HEK293 (cell line): Measurements from ENCODE around the gene RRP8.

ENCODE experiments used
- CTCF ChIA-PET: fragments of 350-600 bp; formaldehyde crosslinking; extraction: SDS; loops from one replicate; lab custom pipeline; 2021; ENCODE audit warnings: antibody characterized with exemption; lab: Yijun Ruan, JAX
- POLR2A ChIA-PET: fragments of 300-600 bp; formaldehyde crosslinking; extraction: SDS; loops from one replicate; lab custom pipeline; 2020; ENCODE audit warnings: antibody characterized with exemption, inconsistent platforms; lab: Yijun Ruan, JAX
- H3K27ac ChIP-seq: fragments of 200-500 bp; sonication (Bioruptor generic); 2 replicates; pipeline ENCODE4 v1.5.1; 2014; ENCODE audit warnings: low read depth, low read length, control low read depth, inconsistent platforms; ENCODE audit errors: extremely low read depth
- H3K36me3 ChIP-seq, 2 experiments: fragments of 200-500 bp in 1 of 2; sonication (Bioruptor generic) in 1 of 2; 1 replicate in 1 of 2; 2 replicates in 1 of 2; pipeline ENCODE4 v1.5.1; 2014 to 2017; ENCODE audit warnings: inconsistent platforms in 2 of 2, low read length in 2 of 2; ENCODE audit not compliant: control insufficient read depth in 2 of 2, insufficient read depth in 1 of 2
- H3K4me1 ChIP-seq: fragments of 200-500 bp; sonication (Bioruptor generic); 2 replicates; pipeline ENCODE4 v1.5.1; 2014; ENCODE audit warnings: mild to moderate bottlenecking, low read length, inconsistent platforms; ENCODE audit not compliant: control insufficient read depth, insufficient read depth
- H3K4me3 ChIP-seq: 2 replicates; pipeline ENCODE4 v1.5.1; 2011; ENCODE audit warnings: low read depth, mild to moderate bottlenecking, control low read depth, low read length, moderate library complexity
- H3K9me3 ChIP-seq: fragments of 200-500 bp; sonication (Bioruptor generic); 2 replicates; pipeline ENCODE4 v1.5.1; 2014; ENCODE audit warnings: low read depth, low read length, inconsistent platforms; ENCODE audit not compliant: control insufficient read depth, insufficient read depth
- KLF16 ChIP-seq: fragments of 450-650 bp; formaldehyde crosslinking; IDR thresholded peaks from 2 replicates; pipeline ENCODE4 v1.5.1; 2017; ENCODE audit warnings: missing biosample characterization, missing genetic modification characterization
- MEIS1 ChIP-seq: sonication (generic); formaldehyde crosslinking; IDR thresholded peaks from 2 replicates; pipeline ENCODE4 v1.8.1; 2022; ENCODE audit warnings: missing genetic modification reagents, mild to moderate bottlenecking, borderline replicate concordance
- PRDM4 ChIP-seq: fragments of 450-650 bp; formaldehyde crosslinking; IDR thresholded peaks from 2 replicates; pipeline ENCODE4 v1.5.1; 2017; ENCODE audit warnings: missing biosample characterization, missing genetic modification characterization
- SETDB1 ChIP-seq: IDR thresholded peaks from one replicate; pipeline ENCODE4 v1.6.1; 2017; ENCODE audit warnings: mild to moderate bottlenecking, low read length, moderate library complexity, mixed read lengths; ENCODE audit not compliant: insufficient read length
- SP2 ChIP-seq: fragments of 450-650 bp; formaldehyde crosslinking; IDR thresholded peaks from 2 replicates; pipeline ENCODE4 v1.5.1; 2016; ENCODE audit warnings: missing biosample characterization, missing genetic modification characterization
- ZNF146 ChIP-seq: fragments of 450-650 bp; formaldehyde crosslinking; IDR thresholded peaks from 2 replicates; pipeline ENCODE4 v1.5.1; 2016; ENCODE audit warnings: missing biosample characterization, missing genetic modification characterization
- ZNF354C ChIP-seq: fragments of 450-650 bp; formaldehyde crosslinking; IDR thresholded peaks from 2 replicates; pipeline ENCODE4 v1.5.1; 2016; ENCODE audit warnings: missing biosample characterization, missing genetic modification characterization, low read depth, borderline replicate concordance
- ZNF518A ChIP-seq: fragments of 450-650 bp; formaldehyde crosslinking; conservative IDR thresholded peaks from 2 replicates; pipeline ENCODE4 v1.5.1; 2016; ENCODE audit warnings: low read depth, missing biosample characterization, missing genetic modification characterization
- ZNF692 ChIP-seq: fragments of 450-650 bp; formaldehyde crosslinking; IDR thresholded peaks from 2 replicates; pipeline ENCODE4 v1.5.1; 2016; ENCODE audit warnings: missing biosample characterization, missing genetic modification characterization
- ZNF707 ChIP-seq: fragments of 450-650 bp; formaldehyde crosslinking; IDR thresholded peaks from 2 replicates; pipeline ENCODE4 v1.5.1; 2016; ENCODE audit warnings: missing biosample characterization, missing genetic modification characterization
- ZNF747 ChIP-seq: fragments of 450-650 bp; formaldehyde crosslinking; IDR thresholded peaks from 2 replicates; pipeline ENCODE4 v1.5.1; 2016; ENCODE audit warnings: missing biosample characterization, missing genetic modification characterization
- ZNF776 ChIP-seq: fragments of 450-650 bp; formaldehyde crosslinking; IDR thresholded peaks from 2 replicates; pipeline ENCODE4 v1.5.0; 2017; ENCODE audit warnings: missing biosample characterization, missing genetic modification characterization, borderline replicate concordance
- ZNF843 ChIP-seq: fragments of 450-650 bp; formaldehyde crosslinking; IDR thresholded peaks from 2 replicates; pipeline ENCODE4 v1.5.1; 2016; ENCODE audit warnings: missing biosample characterization, missing genetic modification characterization
- ZSCAN30 ChIP-seq: fragments of 450-650 bp; IDR thresholded peaks from 2 replicates; pipeline ENCODE4 v1.5.1; 2018; ENCODE audit warnings: missing biosample characterization, mild to moderate bottlenecking, missing genetic modification characterization, moderate library complexity

The RRP8 gene

GRCh38 chr11:6602096-6602940 lies 1.1 kb downstream of the RRP8 start:
- H3K27ac ChIP-seq: no peak overlapping the region
- no peaks in the 10 kb centered on the region for H3K4me1 ChIP-seq
- CTCF ChIA-PET: interaction anchor here (0.6 to 2.4 kb wide), 6 partner anchors 36 to 224 kb away, joined by 3 to 7 read pairs (median 3); partner anchors contain the start of gene MRPL17
- H3K36me3 ChIP-seq: peaks cover 0 to 53% of the 10 kb centered on the region in 2 experiments; a peak in 1 of 3 replicates
- no peak for TF ChIP-seq KLF16 (tag by site-specific recombination)
- no peak for TF ChIP-seq ZNF843 (tag by site-specific recombination)
- TF ChIP-seq ZNF747 (tag by site-specific recombination): no peak
- no peak for TF ChIP-seq ZNF354C
- TF ChIP-seq MEIS1 (CRISPR knock-in tag): no peak
- TF ChIP-seq ZSCAN30 (tag by site-specific recombination): no peak
- TF ChIP-seq ZNF518A (tag by site-specific recombination): no peak
- TF ChIP-seq ZNF146: no peak
- no peak for TF ChIP-seq PRDM4 (tag by site-specific recombination)
- TF ChIP-seq ZNF776 (tag by site-specific recombination): no peak
- no peak for TF ChIP-seq ZNF692 (tag by site-specific recombination)
- no peaks in the 10 kb centered on the region for H3K9me3 ChIP-seq
- POLR2A ChIA-PET: interaction anchor here (1.0 to 3.2 kb wide), 5 partner anchors 11 to 121 kb away, joined by 3 to 20 read pairs (median 5); partner anchors contain the start of genes ARFIP2, MRPL17, TAF10 and TIMM10B
- H3K4me3 ChIP-seq: peak overlapping the region; percentile 92

GRCh38 chr11:6601041-6601461 lies 2.4 kb downstream of the RRP8 start:
- H3K4me1 ChIP-seq: no peaks in the 10 kb centered on the region
- H3K36me3 ChIP-seq: peaks cover 0 to 61% of the 10 kb centered on the region in 2 experiments; a peak in 1 of 3 replicates
- no peak overlapping the region for H3K27ac ChIP-seq
- H3K9me3 ChIP-seq: no peaks in the 10 kb centered on the region
- ChIA-PET POLR2A (no interaction called here), CTCF (no interaction called here)
- H3K4me3 ChIP-seq: no peak overlapping the region
- TF ChIP-seq ZNF707 (tag by site-specific recombination) (no peak), SETDB1 (no peak), SP2 (no peak)
